A549 (cell line): ENCODE measurements around the gene NTN1. TPM values are rescaled to one million over a fixed set of nuclear protein-coding genes. Genes with fewer than 3 reads are reported as not detected.

ENCODE experiments used
- ATAC-seq, 2 experiments: fragments of 200-7000 bp in 1 of 2; fragments of >200 bp in 1 of 2; cut with Nextera tagmentation in 1 of 2; cut with Tn5 transposase in 1 of 2; 3 replicates each; pipeline versions ENCODE4 v1.8.0 to v1.9.1; 2018 to 2020; ENCODE audit warnings: mild to moderate bottlenecking in 1 of 2, moderate library complexity in 1 of 2
- CTCF ChIA-PET: fragments of 300-600 bp; sonication (Branson Sonifier 250); formaldehyde crosslinking; extraction: SDS; loops from one replicate; lab custom pipeline; 2021; ENCODE audit warnings: antibody characterized with exemption, inconsistent platforms; lab: Yijun Ruan, JAX
- POLR2A ChIA-PET: fragments of 350-600 bp; formaldehyde crosslinking; extraction: SDS; loops from one replicate; lab custom pipeline; 2021; ENCODE audit warnings: antibody characterized with exemption, inconsistent platforms; lab: Yijun Ruan, JAX
- DNase-seq, 2 experiments: peaks; one replicate each; pipeline versions ENCODE4 v3.0.0 to v3.0.0-alpha.2; 2011 to 2016; ENCODE audit warnings: low read depth in 1 of 2, low spot score in 1 of 2
- FAIRE-seq: peaks from 2 replicates; lab custom pipeline; 2011; peaks lifted over from hg19 to GRCh38; lab: Jason Lieb, UNC
- H3K27ac ChIP-seq, 2 experiments: fragments of >200 bp; sonication (Bioruptor Twin); formaldehyde crosslinking; 3 replicates each; pipeline ENCODE4 v1.5.1; 2016 to 2017
- H3K4me1 ChIP-seq: fragments of >200 bp; sonication (Bioruptor Twin); formaldehyde crosslinking; 3 replicates; pipeline ENCODE4 v1.6.1; 2016
- H3K4me2 ChIP-seq: fragments of >200 bp; sonication (Bioruptor Twin); formaldehyde crosslinking; 3 replicates; pipeline ENCODE4 v1.6.1; 2016
- H3K4me3 ChIP-seq: fragments of >200 bp; sonication (Bioruptor Twin); formaldehyde crosslinking; 3 replicates; pipeline ENCODE4 v1.5.1; 2016
- H3K9me3 ChIP-seq: fragments of >200 bp; sonication (Bioruptor Twin); formaldehyde crosslinking; 3 replicates; pipeline ENCODE4 v1.6.1; 2016
- BCL3 ChIP-seq: fragments of >200 bp; sonication (Bioruptor Twin); formaldehyde crosslinking; IDR thresholded peaks from 3 replicates; pipeline ENCODE4 v1.6.1; 2016
- CBX2 ChIP-seq: fragments of 200-600 bp; sonication (generic); IDR thresholded peaks from 2 replicates; pipeline ENCODE4 v1.6.1; 2016; ENCODE audit warnings: low read depth, mild to moderate bottlenecking, borderline replicate concordance
- CHD4 ChIP-seq: fragments of 200-600 bp; sonication (generic); IDR thresholded peaks from 2 replicates; pipeline ENCODE4 v1.6.1; 2016; ENCODE audit warnings: antibody characterized with exemption, mild to moderate bottlenecking, borderline replicate concordance
- EHF ChIP-seq: fragments of 250-450 bp; sonication (Bioruptor Pico); IDR thresholded peaks from 2 replicates; pipeline ENCODE4 v1.5.0; 2020; ENCODE audit warnings: mild to moderate bottlenecking
- ESRRA ChIP-seq: fragments of 150-350 bp; IDR thresholded peaks from 2 replicates; pipeline ENCODE4 v1.6.1; 2014; ENCODE audit warnings: mild to moderate bottlenecking, low read length, borderline replicate concordance
- HMGXB4 ChIP-seq: fragments of 250-450 bp; sonication (Bioruptor Pico); IDR thresholded peaks from 2 replicates; pipeline ENCODE4 v1.5.0; 2021; ENCODE audit warnings: mild to moderate bottlenecking, moderate library complexity, borderline replicate concordance
- HOXB13 ChIP-seq: fragments of 250-450 bp; sonication (Bioruptor Pico); IDR thresholded peaks from 2 replicates; pipeline ENCODE4 v1.5.0; 2020; ENCODE audit warnings: low read depth, mild to moderate bottlenecking, moderate library complexity
- JUN ChIP-seq, 2 experiments: fragments of >200 bp; sonication (Bioruptor Twin); formaldehyde crosslinking; IDR thresholded peaks; 2 replicates in 1 of 2; 3 replicates in 1 of 2; pipeline ENCODE4 v1.6.1; 2016 to 2017
- JUNB ChIP-seq: fragments of >200 bp; sonication (Bioruptor Twin); formaldehyde crosslinking; IDR thresholded peaks from 2 replicates; pipeline ENCODE4 v1.6.1; 2016
- KDM1A ChIP-seq: fragments of 200-600 bp; sonication (generic); IDR thresholded peaks from 2 replicates; pipeline ENCODE4 v1.6.1; 2016; ENCODE audit warnings: low read depth, mild to moderate bottlenecking
- MAZ ChIP-seq: fragments of 150-350 bp; IDR thresholded peaks from 2 replicates; pipeline ENCODE4 v1.6.1; 2014; ENCODE audit warnings: antibody characterized with exemption, low read depth, low read length, borderline replicate concordance
- PHF8 ChIP-seq: fragments of 200-600 bp; sonication (generic); IDR thresholded peaks from 2 replicates; pipeline ENCODE4 v1.6.1; 2016; ENCODE audit warnings: low read depth, mild to moderate bottlenecking, antibody characterized with exemption, moderate library complexity, borderline replicate concordance
- RARB ChIP-seq: fragments of 250-450 bp; sonication (Bioruptor Pico); IDR thresholded peaks from 2 replicates; pipeline ENCODE4 v1.8.0; 2021; ENCODE audit warnings: mild to moderate bottlenecking, moderate library complexity
- RCOR1 ChIP-seq: fragments of 150-350 bp; IDR thresholded peaks from 2 replicates; pipeline ENCODE4 v1.6.1; 2014; ENCODE audit warnings: antibody characterized with exemption, low read length, low read depth
- RFX5 ChIP-seq: fragments of 450-650 bp; IDR thresholded peaks from 2 replicates; pipeline ENCODE4 v1.7.1; 2014; ENCODE audit warnings: antibody characterized with exemption, mild to moderate bottlenecking, moderate library complexity
- RNF2 ChIP-seq: fragments of 200-600 bp; sonication (generic); IDR thresholded peaks from 2 replicates; pipeline ENCODE4 v1.6.1; 2016; ENCODE audit warnings: low read depth, mild to moderate bottlenecking, antibody characterized with exemption, moderate library complexity, borderline replicate concordance
- SMC3 ChIP-seq: fragments of >200 bp; sonication (Bioruptor Twin); formaldehyde crosslinking; IDR thresholded peaks from 3 replicates; pipeline ENCODE4 v1.6.1; 2018; ENCODE audit warnings: inconsistent platforms
- SREBF2 ChIP-seq: fragments of 450-650 bp; IDR thresholded peaks from 2 replicates; pipeline ENCODE4 v1.6.1; 2014; ENCODE audit warnings: mild to moderate bottlenecking, moderate library complexity
- ZC3H11A ChIP-seq: fragments of 450-650 bp; IDR thresholded peaks from 2 replicates; pipeline ENCODE4 v1.6.1; 2014; ENCODE audit warnings: antibody characterized with exemption, mild to moderate bottlenecking
- ZFP36 ChIP-seq: fragments of 450-650 bp; IDR thresholded peaks from 2 replicates; pipeline ENCODE4 v1.6.1; 2014; ENCODE audit warnings: borderline replicate concordance; ENCODE audit not compliant: partially characterized antibody
- ZNF302 ChIP-seq: fragments of 250-450 bp; sonication (Bioruptor Pico); IDR thresholded peaks from 2 replicates; pipeline ENCODE4 v1.9.0; 2021; ENCODE audit warnings: inconsistent platforms, mild to moderate bottlenecking, moderate library complexity
- WGBS: methylation state at CpG from one replicate; pipeline ENCODE4 v1.1.6; 2017; ENCODE audit errors: missing lambda C conversion rate; 5-methylcytosine and 5-hydroxymethylcytosine counted together
- polyA plus RNA-seq, 4 experiments: library from polyadenylated mRNA; depleted of rRNA in 3 of 4; stranded (reverse); fragments of >200 nt; fragmentation: RNase III in 1 of 4; extraction: RNeasy Plus Mini Kit Qiagen cat#74134 plus additional on column Dnase treatment in 1 of 4; gene quantifications; 2 replicates in 3 of 4; 3 replicates in 1 of 4; pipeline ENCODE4 v1.2.3, GENCODE V29; 2011 to 2017

NTN1 gene
- polyA plus RNA-seq, 2 of the 4 experiments (the other 2 are of a cell fraction): 0.12 to 0.13 TPM

- Histone ChIP-seq H3K9me3 (no peaks in the 10 kb centered on the region), H3K4me3 (no peak overlapping the region), H3K27ac (no peak overlapping the region), H3K4me1 (peaks cover under 1% of the 10 kb centered on the region), H3K4me2 (no peak overlapping the region)
- ChIA-PET CTCF (interaction anchor here (0.7 kb wide), 1 partner anchor 153 kb away, joined by 3 read pairs; no protein-coding TSS in a partner anchor), POLR2A (no interaction called here)
- ATAC-seq (no peak), DNase-seq (no peak), FAIRE-seq (peak; percentile 13)
- no peak for TF ChIP-seq SMC3
- TF ChIP-seq CHD4: no peak
- no peak for TF ChIP-seq JUNB
- TF ChIP-seq ZNF302: no peak
- no peak for TF ChIP-seq PHF8
- no peak for TF ChIP-seq RARB (CRISPR knock-in tag)
- no peak for TF ChIP-seq KDM1A
- TF ChIP-seq HMGXB4 (CRISPR knock-in tag): no peak
- no peak for TF ChIP-seq RCOR1
- no peak for TF ChIP-seq HOXB13 (CRISPR knock-in tag)
- no peak for TF ChIP-seq ZC3H11A
- TF ChIP-seq SREBF2: no peak
- no peak for TF ChIP-seq CBX2
- TF ChIP-seq MAZ: no peak
- TF ChIP-seq ZFP36: no peak
- TF ChIP-seq RNF2: no peak
- TF ChIP-seq ESRRA: no peak
- TF ChIP-seq EHF (CRISPR knock-in tag): no peak
- TF ChIP-seq RFX5: no peak
- WGBS: 51% methylated on average over 4 of the region's 4 CpGs
Observed at GRCh38 chr17:9109933-9110332, 88.6 kb downstream of the NTN1 start.

- ChIA-PET CTCF (interaction anchor here (0.7 kb wide), 2 partner anchors 82 to 153 kb away, joined by 3 read pairs; no protein-coding TSS in a partner anchor), POLR2A (no interaction called here)
Observed at GRCh38 chr17:9110501-9110900, 89.2 kb downstream of the NTN1 start.

More at GRCh38 chr17:9110501-9110900, 89.2 kb downstream of the NTN1 start:
- Histone ChIP-seq H3K27ac (no peak overlapping the region), H3K4me2 (no peak overlapping the region), H3K4me1 (peaks cover 5% of the 10 kb centered on the region), H3K4me3 (no peak overlapping the region), H3K9me3 (no peaks in the 10 kb centered on the region)
- WGBS: 68% methylated on average over 7 of the region's 7 CpGs
- ATAC-seq (no peak), DNase-seq (no peak), FAIRE-seq (no peak)
- no peak for TF ChIP-seq JUN (IDR thresholded peaks at IDR 0.05)
- TF ChIP-seq RFX5: no peak
- no peak for TF ChIP-seq PHF8
- no peak for TF ChIP-seq BCL3
- no peak for TF ChIP-seq HMGXB4 (CRISPR knock-in tag)
